Endometrial microvascular endothelial cells (primary cell): ENCODE results near the gene DDHD1. TPM values are rescaled to one million over a fixed set of nuclear protein-coding genes. Genes with fewer than 3 reads are reported as not detected.
"Not testable (repeated sequence)": the region's sequence is repeated elsewhere in the genome, so short reads cannot be mapped to it uniquely, and the experiment has no call there.

Experiments used
- in situ Hi-C: cut with HindIII; loops from 2 replicates; pipeline ENCODE4 v1.10.0; 2017; ENCODE audit warnings: low sequenced_read_pairs, low pct_unique_long_range_greater_than_20kb; ENCODE audit errors: inconsistent ontology term
- total RNA-seq: library from RNA; depleted of rRNA; stranded (reverse); fragments of >200 nt; gene quantifications from one replicate; pipeline ENCODE4 v1.2.3, GENCODE V29; 2015; ENCODE audit errors: inconsistent ontology term

DDHD1 gene
- total RNA-seq, 1 donor from 2014 or later, result 11.2 TPM

- in situ Hi-C loops, result not testable (repeated sequence)
Measured at GRCh38 chr14:53117479-53117878, 35.6 kb downstream of the DDHD1 start.

DNA sequence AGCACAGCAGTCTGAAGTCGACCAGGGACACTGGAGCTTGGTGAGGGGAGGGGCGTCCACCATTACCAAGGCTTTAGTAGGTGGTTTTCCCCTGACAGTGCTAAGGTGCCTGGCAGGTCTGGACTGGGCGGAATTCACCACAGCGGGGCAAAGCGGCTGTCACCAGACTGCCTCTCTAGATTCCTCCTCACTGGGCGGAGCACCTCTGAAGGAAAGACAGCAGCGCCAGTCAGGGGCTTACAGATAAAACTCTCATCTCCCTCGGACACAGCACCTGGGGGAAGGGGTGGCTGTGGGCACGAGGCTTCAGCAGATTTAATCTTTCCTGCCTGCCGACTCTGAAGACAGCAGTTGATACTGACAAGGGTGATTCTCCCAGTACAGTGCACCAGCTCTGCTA is 39.1 kb downstream of the DDHD1 start:
- in situ Hi-C loops, result no loop called here

DNA sequence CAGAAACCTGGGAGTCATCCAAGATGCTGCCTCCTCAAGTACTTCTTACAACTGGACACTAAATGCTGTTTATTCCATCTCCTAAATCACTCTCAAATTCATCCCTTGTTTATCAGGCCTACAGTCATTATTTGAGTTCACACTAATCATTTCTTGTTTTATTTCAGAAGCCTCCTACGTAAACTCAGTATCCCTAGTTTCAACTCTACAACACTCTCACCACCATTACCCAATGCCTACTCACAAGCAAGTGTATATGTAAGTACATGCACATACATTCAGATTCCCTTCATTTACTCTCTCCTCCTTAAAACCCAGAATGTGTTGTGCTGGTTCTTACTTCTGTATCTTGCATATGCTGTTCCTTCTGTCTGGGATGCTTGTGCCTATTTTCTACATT is 43.0 kb downstream of the DDHD1 start:
- in situ Hi-C loops, result no loop called here

DNA sequence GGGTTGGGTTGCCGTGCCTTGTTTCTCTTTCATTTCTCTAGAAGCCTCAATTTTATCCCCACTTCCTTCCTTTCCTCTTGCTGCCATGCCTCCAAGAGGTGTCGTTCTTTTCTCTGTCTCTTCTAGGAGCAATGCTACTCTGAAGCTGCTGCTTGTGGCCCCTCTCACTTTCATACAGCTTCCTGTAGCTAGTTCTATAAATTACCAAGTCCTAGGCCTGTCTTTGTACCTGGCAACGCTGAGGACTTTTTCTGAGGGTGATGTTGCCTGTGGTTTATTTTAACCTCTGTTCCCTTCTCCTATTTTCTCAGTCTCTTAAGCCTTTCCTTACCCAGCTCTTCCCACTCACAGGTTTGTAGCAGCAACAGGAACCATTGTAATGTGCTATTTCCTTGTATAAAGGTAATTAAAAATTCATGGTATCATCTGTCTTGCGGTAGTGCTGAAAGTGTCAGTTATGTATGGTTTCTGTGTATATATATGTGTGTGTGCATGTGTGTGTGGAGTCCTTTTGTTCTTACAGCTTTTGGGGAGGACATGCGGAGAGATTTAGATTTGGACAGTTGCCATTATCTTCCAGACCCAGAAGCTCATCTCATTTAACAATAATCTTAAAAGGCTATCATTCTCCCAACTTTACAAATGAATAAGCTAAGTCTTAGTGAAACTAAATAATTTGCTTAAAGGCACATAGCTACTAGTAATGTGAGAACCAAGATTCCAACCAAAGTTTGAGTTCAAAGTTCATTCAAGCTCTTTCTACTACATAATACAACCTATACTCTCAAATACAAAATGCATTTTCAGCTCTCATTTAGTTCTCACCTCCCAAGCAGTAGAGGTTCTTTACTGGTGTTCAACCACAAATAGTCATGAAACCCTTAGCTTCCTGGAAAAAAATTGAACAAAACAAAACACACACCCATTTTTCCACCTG is 43.8 kb downstream of the DDHD1 start:
- in situ Hi-C loops, result no loop called here

- in situ Hi-C loops, result no loop called here
Measured at GRCh38 chr14:53108292-53109104, 44.6 kb downstream of the DDHD1 start.

GRCh38 chr14:53106768-53107167 is 46.4 kb downstream of the DDHD1 start:
- in situ Hi-C loops, result no loop called here

DNA sequence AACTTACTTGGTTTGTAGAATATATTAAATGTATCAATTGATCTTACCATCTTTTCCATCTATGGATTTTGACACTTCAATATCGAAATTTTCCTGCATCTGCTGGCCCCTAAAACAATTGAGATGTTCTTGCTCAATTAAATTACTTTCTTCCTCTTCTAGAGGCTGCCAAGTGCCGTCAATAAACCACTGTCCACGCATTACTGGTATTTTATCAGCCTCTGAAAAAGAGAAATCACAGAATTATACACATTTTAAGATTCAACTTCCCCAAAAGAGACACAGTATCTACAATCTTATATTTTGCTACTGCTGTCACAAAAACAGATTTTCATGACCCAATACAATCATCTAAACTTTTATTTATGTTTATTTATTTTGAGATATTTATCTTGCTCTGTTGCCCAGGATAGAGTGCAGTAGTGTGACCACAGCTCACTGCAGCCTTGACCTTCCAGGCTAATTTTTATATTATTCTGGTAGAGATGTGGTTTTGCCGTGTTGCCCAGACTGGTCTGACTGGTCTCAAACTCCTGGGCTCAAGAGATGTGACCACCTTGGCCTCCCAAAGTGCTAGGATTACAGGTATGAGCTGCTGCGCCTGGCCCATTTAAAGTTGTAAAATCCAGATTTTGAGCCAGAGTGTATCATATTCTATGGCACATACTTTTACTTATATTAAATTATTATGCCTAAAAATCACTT is 49.3 kb downstream of the DDHD1 start:
- in situ Hi-C loops, result no loop called here

- in situ Hi-C loops, result no loop called here
Measured at GRCh38 chr14:53093206-53093605, 59.9 kb downstream of the DDHD1 start.

DNA sequence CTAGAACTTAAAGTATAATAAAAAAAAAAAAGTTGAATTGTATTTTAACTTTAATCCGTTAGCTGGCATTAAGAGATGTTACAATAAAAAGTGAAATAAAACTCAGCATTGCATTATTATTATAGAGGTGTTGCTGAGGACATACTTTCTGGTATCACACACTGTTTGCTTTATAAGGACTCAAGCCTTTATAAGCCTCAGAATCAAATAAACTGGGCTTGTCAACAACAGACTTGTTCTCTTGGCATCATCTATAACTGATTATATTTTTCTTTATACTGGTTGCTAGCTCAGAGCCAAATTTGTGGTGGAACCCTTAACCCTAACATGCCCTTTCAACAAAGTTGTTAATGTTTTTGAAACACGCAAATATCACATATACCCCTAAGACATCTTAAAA is 62.3 kb downstream of the DDHD1 start:
- in situ Hi-C loops, result no loop called here

DNA sequence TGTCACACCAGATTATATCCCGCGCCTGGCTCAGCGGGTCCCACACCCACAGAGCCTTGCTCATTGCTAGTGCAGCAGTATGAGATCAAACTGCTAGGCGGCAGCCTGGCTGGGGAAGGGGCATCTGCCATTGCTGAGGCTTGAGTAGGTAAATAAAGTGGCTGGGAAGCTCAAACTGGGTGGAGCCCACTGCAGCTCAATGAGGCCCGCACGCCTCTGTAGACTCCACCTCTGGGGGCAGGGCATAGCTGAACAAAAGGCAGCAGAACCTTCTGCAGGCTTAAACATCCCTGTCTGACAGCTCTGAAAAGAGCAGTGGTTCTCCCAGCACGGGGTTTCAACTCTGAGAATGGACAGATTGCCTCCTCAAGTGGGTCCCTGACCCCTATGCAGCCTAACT is 68.2 kb downstream of the DDHD1 start:
- in situ Hi-C loops, result not testable (repeated sequence)

- in situ Hi-C loops, result no loop called here
Measured at GRCh38 chr14:53064475-53064874, 88.6 kb downstream of the DDHD1 start.

- in situ Hi-C loops, result no loop called here
Measured at GRCh38 chr14:53062856-53063255, 90.3 kb downstream of the DDHD1 start.

DNA sequence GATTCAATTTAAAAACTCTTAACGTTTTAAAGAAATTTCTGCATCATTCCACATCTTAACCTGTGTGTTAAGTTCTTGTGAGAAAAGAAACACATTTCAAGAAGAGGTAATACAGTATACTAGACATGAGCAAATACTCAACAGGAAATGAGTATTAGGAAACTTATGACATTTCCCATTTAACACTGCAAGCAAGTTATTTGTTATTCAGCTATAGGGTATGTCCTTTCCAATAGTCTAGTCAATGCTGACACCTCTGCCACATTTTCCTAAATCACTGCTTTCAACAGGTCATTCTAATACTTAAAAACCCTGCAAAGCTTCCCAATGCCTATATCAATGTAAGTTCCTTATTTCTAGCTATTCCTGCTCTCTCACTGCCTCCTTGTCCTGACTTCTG is 93.1 kb downstream of the DDHD1 start:
- in situ Hi-C loops, result no loop called here

DNA sequence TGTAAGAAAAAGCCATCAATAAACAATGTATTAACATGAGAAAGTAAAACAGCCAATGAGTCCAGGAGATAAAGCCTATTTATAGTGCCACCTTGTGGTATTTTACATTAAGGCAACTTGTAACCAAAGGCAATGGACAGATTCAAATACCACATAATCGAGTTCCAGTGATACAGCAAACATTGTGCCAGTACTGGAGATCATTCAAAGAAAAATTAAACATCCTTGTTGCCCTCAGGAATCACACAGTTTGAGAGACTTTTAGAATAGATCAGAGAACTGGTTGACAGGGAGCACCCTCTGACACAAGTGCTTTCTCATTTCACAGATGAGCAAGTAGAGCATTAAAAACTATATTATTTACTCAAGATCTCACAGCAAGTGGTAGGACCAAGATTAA is 98.1 kb downstream of the DDHD1 start:
- in situ Hi-C loops, result no loop called here

DNA sequence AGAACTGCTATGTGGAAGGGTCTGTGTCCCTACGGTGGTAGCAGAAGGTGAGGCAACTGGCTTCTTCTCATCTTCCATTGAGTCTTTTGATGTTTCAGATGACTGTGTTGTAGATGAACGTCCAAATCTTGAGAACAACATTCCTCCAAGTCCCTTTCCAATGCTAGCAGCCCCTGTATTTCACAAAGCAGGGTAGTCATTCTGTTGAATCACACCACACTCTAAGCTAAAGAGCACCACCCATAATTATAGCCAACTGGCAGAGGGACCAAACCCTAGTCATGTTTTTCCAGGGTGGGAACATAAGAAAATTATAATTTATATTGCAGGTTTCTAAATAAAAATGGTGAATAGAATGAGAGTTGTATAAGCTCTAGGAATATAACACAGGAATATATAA is 98.7 kb downstream of the DDHD1 start:
- in situ Hi-C loops, result no loop called here

DNA sequence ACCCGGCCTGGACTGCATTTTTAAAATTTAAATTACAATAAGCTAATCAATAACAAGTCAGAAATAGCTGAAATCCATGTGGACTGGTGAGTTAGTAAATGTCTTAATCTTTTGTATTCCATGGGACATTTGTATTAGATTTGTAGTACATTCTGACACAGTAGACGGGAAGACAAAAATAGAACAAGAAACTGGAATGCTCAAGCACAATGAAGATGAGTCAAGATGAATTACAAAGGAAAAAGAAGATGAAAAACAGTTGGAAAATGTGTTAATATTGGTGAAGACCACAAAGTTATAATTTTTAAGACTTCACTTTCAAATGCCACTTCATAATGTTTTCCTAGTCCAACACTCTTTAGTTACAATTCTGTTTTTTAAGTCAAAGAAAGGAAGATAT is 104.5 kb downstream of the DDHD1 start:
- in situ Hi-C loops, result no loop called here

DNA sequence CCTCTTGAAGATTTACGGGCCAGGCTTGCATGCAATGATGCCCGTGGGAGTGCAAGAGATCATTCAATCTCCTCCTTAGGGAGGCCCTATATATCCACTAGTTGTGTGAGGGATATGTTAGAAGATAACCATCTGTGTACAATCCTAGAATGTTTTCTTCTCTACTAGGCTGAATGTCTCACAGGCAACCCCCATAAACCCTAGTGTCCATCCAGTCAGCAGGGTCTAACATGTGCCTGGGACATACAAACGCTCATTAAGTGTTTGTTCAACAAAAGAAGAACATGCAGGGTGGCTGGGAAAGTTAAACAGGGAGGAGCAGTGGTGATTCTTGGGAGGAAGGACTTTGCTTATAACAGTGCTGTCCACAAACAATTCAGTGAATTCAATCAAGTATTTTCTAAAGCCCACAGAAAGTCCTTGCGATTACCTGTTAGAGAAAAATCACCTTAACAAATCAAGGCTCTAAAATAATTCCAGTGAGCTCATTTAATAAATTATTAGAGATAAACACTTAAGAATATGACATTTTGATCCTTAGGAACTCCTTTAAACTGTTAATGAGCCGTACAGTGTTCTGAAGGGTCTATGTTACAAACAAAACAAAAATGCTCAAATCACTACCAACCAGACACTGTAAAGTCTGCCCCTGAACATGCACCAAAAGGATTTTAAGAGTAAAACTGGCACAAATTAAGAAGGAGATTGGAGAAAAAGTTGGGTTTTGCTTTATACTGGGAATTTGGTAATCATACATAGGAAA is 105.6 kb downstream of the DDHD1 start:
- in situ Hi-C loops, result no loop called here

DNA sequence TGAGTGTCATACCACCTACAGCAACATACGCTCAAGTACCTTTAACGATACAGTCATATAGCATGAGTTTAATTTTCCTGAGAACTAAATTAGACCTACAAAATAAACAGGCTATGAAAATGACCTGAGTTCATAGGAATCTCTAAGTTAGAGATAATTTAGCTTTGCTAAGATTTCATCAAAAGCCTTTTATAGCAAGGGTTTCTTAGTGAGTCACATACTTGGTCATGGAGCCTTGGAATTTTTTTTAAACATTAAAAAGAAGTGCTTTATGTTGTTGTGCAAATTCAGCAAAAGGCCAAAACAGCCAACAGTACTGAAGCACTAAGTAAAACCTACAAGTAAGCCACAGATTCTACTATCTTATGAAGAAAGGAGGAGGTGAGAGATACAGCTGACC is 108.6 kb downstream of the DDHD1 start:
- in situ Hi-C loops, result no loop called here
